Gastrocnemius medialis (tissue), 4 donors: ENCODE data around the gene NUDT5. TPM values are rescaled to one million over a fixed set of nuclear protein-coding genes. Genes with fewer than 3 reads are reported as not detected.

Experiments
- ATAC-seq, 2 donors: fragments of 150-250 bp; one replicate each; pipeline ENCODE4 v1.9.1; 2016
- DNase-seq, 2 donors: peaks; one replicate each; pipeline ENCODE4 v3.0.0-alpha.2; 2019
- H3K27ac ChIP-seq, 4 donors: fragments of 200-600 bp; sonication (generic); 1 replicate in 1 of 4; 2 replicates in 3 of 4; pipeline ENCODE4 v1.5.1; 2016 to 2018; ENCODE audit warnings: mild to moderate bottlenecking in 2 of 4, moderate library complexity in 1 of 4
- H3K27me3 ChIP-seq, 3 donors: fragments of 200-600 bp; sonication (generic) in 2 of 3; 1 replicate in 1 of 3; 2 replicates in 2 of 3; pipeline versions ENCODE4 v1.5.1 to v1.6.0; 2016 to 2019; ENCODE audit warnings: mild to moderate bottlenecking in 1 of 3, moderate library complexity in 1 of 3
- H3K36me3 ChIP-seq, 2 donors: fragments of 200-600 bp; sonication (generic) in 1 of 2; one replicate each; pipeline ENCODE4 v1.5.1; 2017 to 2018
- H3K4me1 ChIP-seq, 2 donors: fragments of 200-600 bp; sonication (generic) in 1 of 2; one replicate each; pipeline ENCODE4 v1.5.1; 2016 to 2017; ENCODE audit warnings: mild to moderate bottlenecking in 2 of 2
- H3K4me3 ChIP-seq, 4 donors: fragments of 200-600 bp; sonication (generic) in 3 of 4; 1 replicate in 1 of 4; 2 replicates in 3 of 4; pipeline ENCODE4 v1.5.1; 2016 to 2019; ENCODE audit warnings: mild to moderate bottlenecking in 2 of 4
- H3K9me3 ChIP-seq, 3 donors: fragments of 200-600 bp; sonication (generic) in 2 of 3; 1 replicate in 1 of 3; 2 replicates in 2 of 3; pipeline ENCODE4 v1.5.1; 2016 to 2019
- POLR2A ChIP-seq, 2 donors: fragments of 450-650 bp; IDR thresholded peaks; one replicate each; pipeline ENCODE4 v1.6.1; 2017; ENCODE audit warnings: antibody characterized with exemption in 2 of 2, mild to moderate bottlenecking in 2 of 2, moderate library complexity in 2 of 2
- in situ Hi-C, 4 donors: fragments of 200-750 bp; cut with MboI; loops; one replicate each; pipeline versions ENCODE4 v1.15.0 to v1.8.0; 2017; ENCODE audit warnings: low sequenced_read_pairs in 4 of 4
- intact Hi-C: fragments of 100-400 bp; cut with DNase I; formaldehyde crosslinking; loops from one replicate; pipeline ENCODE4 v1.15.1; 2023; ENCODE audit warnings: low total_unique reads
- total RNA-seq, 4 donors: library from RNA; depleted of rRNA; stranded (reverse); fragments of >200 nt; gene quantifications; one replicate each; pipeline versions ENCODE4 v1.1.0 to v1.2.3, GENCODE V29; 2016
- TF ChIP-seq, protein P1 (sequence below), 5 experiments: fragments of 450-650 bp in 3 of 5; fragments of 200-600 bp in 2 of 5; sonication (generic) in 2 of 5; IDR thresholded peaks in 4 of 5; conservative IDR thresholded peaks in 1 of 5; 1 replicate in 4 of 5; 2 replicates in 1 of 5; pipeline ENCODE4 v1.5.1; 2016 to 2019; ENCODE audit warnings: antibody characterized with exemption in 5 of 5, mild to moderate bottlenecking in 3 of 5, moderate library complexity in 3 of 5

NUDT5 gene
- total RNA-seq, 4 donors from 2014 or later, result 5.1 to 8.2 (median 5.6) TPM

GRCh38 chr10:12162927-12163326, 32.8 kb downstream of the NUDT5 start:
- ATAC-seq, result no peak
- H3K27me3 ChIP-seq, result no peaks in the 10 kb centered on the region
- no peaks in the 10 kb centered on the region for H3K4me1 ChIP-seq
- TF ChIP-seq POLR2A (IDR thresholded peaks at IDR 0.05), result no peak
- TF ChIP-seq, protein P1, sequence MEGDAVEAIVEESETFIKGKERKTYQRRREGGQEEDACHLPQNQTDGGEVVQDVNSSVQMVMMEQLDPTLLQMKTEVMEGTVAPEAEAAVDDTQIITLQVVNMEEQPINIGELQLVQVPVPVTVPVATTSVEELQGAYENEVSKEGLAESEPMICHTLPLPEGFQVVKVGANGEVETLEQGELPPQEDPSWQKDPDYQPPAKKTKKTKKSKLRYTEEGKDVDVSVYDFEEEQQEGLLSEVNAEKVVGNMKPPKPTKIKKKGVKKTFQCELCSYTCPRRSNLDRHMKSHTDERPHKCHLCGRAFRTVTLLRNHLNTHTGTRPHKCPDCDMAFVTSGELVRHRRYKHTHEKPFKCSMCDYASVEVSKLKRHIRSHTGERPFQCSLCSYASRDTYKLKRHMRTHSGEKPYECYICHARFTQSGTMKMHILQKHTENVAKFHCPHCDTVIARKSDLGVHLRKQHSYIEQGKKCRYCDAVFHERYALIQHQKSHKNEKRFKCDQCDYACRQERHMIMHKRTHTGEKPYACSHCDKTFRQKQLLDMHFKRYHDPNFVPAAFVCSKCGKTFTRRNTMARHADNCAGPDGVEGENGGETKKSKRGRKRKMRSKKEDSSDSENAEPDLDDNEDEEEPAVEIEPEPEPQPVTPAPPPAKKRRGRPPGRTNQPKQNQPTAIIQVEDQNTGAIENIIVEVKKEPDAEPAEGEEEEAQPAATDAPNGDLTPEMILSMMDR (IDR thresholded peaks at IDR 0.05 in 4 of 5, conservative IDR thresholded peaks at IDR 0.05 in 1 of 5), result no peak
- H3K36me3 ChIP-seq, result peaks cover 0 to 74% of the 10 kb centered on the region in 2 donors
- no peak overlapping the region for H3K4me3 ChIP-seq
- no peak overlapping the region for H3K27ac ChIP-seq
- no peaks in the 10 kb centered on the region for H3K9me3 ChIP-seq
- DNase-seq, result no peak
- intact Hi-C loops (no loop called here), in situ Hi-C loops (no loop called here)

DNA sequence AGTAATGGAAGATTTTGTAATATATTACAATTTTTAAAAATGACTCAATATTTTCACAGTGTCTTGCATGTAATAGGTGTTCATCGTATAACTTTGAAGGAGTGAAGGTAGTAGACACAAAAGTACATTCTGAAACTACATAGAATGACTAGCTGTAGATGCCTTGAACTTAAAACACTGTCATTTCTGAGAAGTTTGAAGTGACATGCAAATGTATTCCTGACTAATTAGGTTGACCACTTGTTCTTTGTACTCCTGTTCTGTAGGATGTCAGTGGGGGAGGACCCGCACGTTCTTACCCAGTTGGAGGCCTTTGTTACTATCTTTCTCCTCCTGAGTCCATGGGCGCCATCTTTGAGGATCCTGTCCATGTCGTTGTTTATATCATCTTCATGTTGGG, 35.0 kb downstream of the NUDT5 start:
- Histone ChIP-seq H3K4me3 (no peak overlapping the region), H3K27ac (no peak overlapping the region), H3K36me3 (peaks cover 0 to 55% of the 10 kb centered on the region in 2 donors), H3K4me1 (no peaks in the 10 kb centered on the region), H3K27me3 (no peaks in the 10 kb centered on the region), H3K9me3 (no peaks in the 10 kb centered on the region)
- intact Hi-C loops, result no loop called here
- no peak for DNase-seq
- no peak for TF ChIP-seq POLR2A (IDR thresholded peaks at IDR 0.05)
- TF ChIP-seq, protein P1 (IDR thresholded peaks at IDR 0.05 in 4 of 5, conservative IDR thresholded peaks at IDR 0.05 in 1 of 5), result no peak
- in situ Hi-C loops, result no loop called here
- no peak for ATAC-seq

GRCh38 chr10:12158111-12158510, 37.6 kb downstream of the NUDT5 start:
- in situ Hi-C loops (no loop called here), intact Hi-C loops (no loop called here)
- H3K27ac ChIP-seq, result no peak overlapping the region
- no peaks in the 10 kb centered on the region for H3K27me3 ChIP-seq
- no peaks in the 10 kb centered on the region for H3K4me1 ChIP-seq
- TF ChIP-seq, protein P1 (IDR thresholded peaks at IDR 0.05 in 4 of 5, conservative IDR thresholded peaks at IDR 0.05 in 1 of 5), result no peak
- TF ChIP-seq POLR2A (IDR thresholded peaks at IDR 0.05), result no peak
- H3K9me3 ChIP-seq, result no peaks in the 10 kb centered on the region
- H3K36me3 ChIP-seq, result peaks cover 0 to 44% of the 10 kb centered on the region in 2 donors
- DNase-seq (no peak), ATAC-seq (no peak)
- no peak overlapping the region for H3K4me3 ChIP-seq

DNA sequence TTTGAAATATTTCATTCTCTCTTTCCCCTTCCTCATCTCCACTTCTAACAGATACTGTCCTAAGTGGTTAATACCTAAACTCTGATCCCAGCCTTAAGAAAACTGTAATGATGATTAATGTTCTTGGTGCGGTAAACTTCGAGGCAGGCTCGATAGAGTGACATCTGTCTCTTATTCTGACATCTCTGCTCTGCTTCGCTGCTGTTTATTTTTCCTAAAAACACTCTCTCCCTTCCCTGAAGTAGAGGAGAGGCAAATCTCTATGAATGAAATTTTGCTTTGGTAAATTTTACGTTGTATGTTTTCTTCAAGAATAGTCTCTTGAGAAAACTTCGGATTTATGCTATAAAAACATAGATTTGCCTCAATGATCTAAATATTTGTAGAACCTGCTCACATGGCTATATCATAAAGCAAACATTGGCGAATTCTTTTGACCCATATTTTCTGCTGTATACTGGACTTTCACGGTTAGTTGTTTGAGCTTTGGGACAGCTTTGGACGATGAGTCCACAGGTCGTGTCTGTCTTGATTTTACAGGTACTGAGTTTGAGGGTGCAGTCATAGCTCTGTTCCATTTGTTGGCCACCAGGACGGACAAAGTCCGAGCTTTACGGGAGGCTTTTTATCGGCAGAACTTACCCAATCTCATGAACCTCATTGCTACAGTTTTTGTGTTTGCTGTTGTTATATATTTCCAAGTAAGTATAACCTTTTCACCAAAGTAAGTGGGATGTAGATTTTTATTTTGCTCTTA, 39.1 kb downstream of the NUDT5 start:
- Histone ChIP-seq H3K36me3 (peaks cover 0 to 29% of the 10 kb centered on the region in 2 donors), H3K4me1 (no peaks in the 10 kb centered on the region), H3K27me3 (no peaks in the 10 kb centered on the region), H3K4me3 (no peak overlapping the region), H3K9me3 (no peaks in the 10 kb centered on the region), H3K27ac (no peak overlapping the region)
- intact Hi-C loops (no loop called here), in situ Hi-C loops (no loop called here)
- no peak for DNase-seq
- no peak for ATAC-seq
- TF ChIP-seq POLR2A (IDR thresholded peaks at IDR 0.05), result no peak
- TF ChIP-seq, protein P1 (IDR thresholded peaks at IDR 0.05 in 4 of 5, conservative IDR thresholded peaks at IDR 0.05 in 1 of 5), result no peak
